Dendritic cell treated with granulocyte-macrophage colony-stimulating factor and Interleukin-4, amounts not matched to agents 40 ng/mL and 50 ng/mL, for 4 days (primary cell): Measurements from ENCODE around the gene SPNS3.

Experiments used
- H3K27ac Mint-ChIP-seq: one replicate; pipeline ENCODE4 v1.8.0; 2022; ENCODE audit warnings: mild to moderate bottlenecking, mixed read lengths
- H3K27me3 Mint-ChIP-seq: one replicate; pipeline ENCODE4 v1.8.0; 2022; ENCODE audit warnings: mild to moderate bottlenecking, mixed read lengths
- H3K36me3 Mint-ChIP-seq: one replicate; pipeline ENCODE4 v1.8.0; 2022; ENCODE audit warnings: low read depth, mixed read lengths
- H3K4me1 Mint-ChIP-seq: one replicate; pipeline ENCODE4 v1.8.0; 2022; ENCODE audit warnings: low read depth, mixed read lengths
- H3K4me3 Mint-ChIP-seq: one replicate; pipeline ENCODE4 v1.8.0; 2022; ENCODE audit warnings: mild to moderate bottlenecking, moderate library complexity, mixed read lengths
- H3K9me3 Mint-ChIP-seq: one replicate; pipeline ENCODE4 v1.8.0; 2022; ENCODE audit warnings: mixed read lengths
- intact Hi-C: fragments of 100-400 bp; cut with micrococcal nuclease; formaldehyde crosslinking; loops from one replicate; pipeline ENCODE4 v1.15.0; 2022

The SPNS3 gene

DNA sequence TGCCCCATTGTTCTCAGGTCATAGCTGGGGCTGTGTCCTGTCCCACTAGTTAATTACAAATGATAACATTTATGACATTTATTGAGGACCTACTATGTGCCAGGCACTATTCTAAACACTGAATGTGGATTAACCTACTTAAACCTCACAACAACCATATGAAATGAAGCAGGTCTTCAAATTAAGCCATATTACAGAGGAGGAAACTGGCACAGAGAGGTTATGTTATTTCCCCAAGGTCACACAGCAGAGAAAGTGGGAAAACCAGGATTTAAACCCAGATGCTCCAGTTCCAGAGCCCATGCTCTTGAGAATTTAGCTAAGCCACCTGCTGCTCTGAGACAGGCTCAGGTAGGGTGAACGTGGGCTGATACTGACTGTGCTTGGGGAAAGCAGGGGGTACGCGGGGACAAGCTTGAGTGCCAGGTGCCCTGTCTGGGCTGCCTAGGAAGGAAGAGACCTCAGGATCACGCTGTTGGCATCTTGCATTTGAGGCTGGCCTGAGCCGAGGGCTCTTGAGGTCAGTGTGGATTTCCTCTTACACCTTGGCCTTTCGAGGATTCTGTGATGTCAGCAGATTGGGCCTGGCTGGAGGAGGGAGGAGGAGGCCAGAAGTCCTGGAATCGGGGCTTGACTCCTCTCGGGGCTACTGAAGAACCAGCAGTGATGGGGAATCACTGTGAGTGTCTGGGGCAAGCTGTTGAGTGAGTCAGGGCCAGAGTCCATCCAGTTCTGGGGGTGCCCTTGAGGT lies 73.8 kb downstream of the SPNS3 start:
- Mint-ChIP-seq H3K9me3 (no peaks in the 10 kb centered on the region), H3K27ac (no peak overlapping the region), H3K4me3 (no peak overlapping the region), H3K27me3 (peaks cover 71% of the 10 kb centered on the region), H3K36me3 (no peaks in the 10 kb centered on the region), H3K4me1 (peaks cover 45% of the 10 kb centered on the region)
- intact Hi-C loops: no loop called here

DNA sequence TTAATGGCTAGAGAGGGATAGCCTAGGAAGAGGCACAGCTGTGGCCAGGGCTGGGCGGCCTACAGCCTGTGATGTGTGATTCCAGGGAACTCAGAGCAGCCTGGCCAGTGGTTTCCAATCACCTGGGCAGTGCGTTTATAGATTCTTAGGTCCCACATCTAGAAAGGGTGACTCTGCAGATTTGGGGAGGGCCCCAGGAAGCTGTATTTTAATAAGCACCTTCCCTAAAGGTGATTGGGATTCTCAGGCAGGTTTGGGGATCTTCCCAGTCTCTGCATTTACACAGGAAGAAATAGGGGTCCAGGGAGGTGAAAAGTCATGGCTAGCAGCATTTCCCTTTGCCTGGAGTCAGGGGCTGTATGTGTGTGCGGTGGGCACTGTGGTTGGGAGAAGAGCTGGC lies 74.5 kb downstream of the SPNS3 start:
- Mint-ChIP-seq H3K27ac (no peak overlapping the region), H3K9me3 (no peaks in the 10 kb centered on the region), H3K36me3 (no peaks in the 10 kb centered on the region), H3K27me3 (peaks cover 67% of the 10 kb centered on the region), H3K4me1 (peaks cover 45% of the 10 kb centered on the region), H3K4me3 (no peak overlapping the region)
- intact Hi-C loops: no loop called here

DNA sequence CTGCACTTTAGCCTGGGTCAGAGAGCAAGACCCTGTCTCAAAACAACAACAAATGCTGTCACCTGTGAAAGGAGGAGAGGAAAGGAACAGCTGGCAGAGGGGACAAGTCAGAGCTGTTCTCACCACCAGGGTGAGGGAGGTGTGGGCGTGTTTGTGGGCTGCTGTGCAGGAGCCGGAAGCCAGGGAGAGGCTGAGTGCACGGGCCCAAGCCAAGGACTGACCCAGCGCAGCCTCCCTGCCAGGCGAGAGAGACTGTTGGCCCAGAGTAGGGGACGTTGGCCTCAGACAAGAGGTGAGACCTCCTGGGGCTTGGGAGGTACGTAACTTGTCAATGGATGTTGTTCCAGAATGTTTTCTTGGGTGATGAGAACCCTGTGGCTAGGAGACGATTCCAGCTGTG lies 75.7 kb downstream of the SPNS3 start:
- Mint-ChIP-seq H3K27ac (peak overlapping the region; percentile 7), H3K4me3 (no peak overlapping the region), H3K4me1 (peaks cover 41% of the 10 kb centered on the region), H3K27me3 (peaks cover 57% of the 10 kb centered on the region), H3K9me3 (no peaks in the 10 kb centered on the region), H3K36me3 (no peaks in the 10 kb centered on the region)
- intact Hi-C loops: no loop called here

DNA sequence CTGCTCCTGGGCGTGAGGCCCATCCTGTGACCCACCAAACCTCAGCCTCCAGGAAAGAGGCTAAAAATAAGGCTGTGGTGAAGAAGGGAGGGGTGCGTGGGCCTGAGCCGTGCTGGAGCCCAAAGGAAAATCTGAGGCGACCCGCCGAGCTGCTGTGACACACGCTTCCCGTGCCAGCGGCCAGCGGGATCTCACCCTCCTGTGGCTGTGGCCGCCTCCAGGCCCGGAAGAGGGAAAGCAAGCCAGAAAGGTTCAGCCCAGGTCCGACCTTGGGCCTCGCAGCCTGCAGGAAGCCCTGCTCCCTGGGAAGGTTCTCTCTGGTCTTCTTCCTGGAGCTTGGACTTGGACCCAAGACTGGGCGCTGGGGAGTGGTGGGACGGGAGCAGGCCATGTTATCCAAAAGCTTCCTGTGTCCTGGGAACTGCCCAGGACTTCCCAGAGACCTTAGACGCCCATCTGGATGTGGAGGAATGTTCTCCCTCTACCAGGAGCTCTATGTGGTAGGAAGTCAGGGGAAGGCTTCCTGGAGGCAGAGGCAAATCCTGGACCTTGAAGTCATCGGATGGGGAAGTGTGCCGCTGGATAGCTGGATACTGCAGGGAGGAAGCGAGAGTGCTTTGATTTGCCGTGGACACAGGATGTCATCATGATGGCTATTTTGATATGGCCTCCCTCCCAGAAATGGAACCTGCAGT lies 76.3 kb downstream of the SPNS3 start:
- intact Hi-C loops: no loop called here
- Mint-ChIP-seq H3K36me3 (no peaks in the 10 kb centered on the region), H3K27ac (no peak overlapping the region), H3K9me3 (no peaks in the 10 kb centered on the region), H3K27me3 (peaks cover 50% of the 10 kb centered on the region), H3K4me1 (peaks cover 37% of the 10 kb centered on the region), H3K4me3 (no peak overlapping the region)

DNA sequence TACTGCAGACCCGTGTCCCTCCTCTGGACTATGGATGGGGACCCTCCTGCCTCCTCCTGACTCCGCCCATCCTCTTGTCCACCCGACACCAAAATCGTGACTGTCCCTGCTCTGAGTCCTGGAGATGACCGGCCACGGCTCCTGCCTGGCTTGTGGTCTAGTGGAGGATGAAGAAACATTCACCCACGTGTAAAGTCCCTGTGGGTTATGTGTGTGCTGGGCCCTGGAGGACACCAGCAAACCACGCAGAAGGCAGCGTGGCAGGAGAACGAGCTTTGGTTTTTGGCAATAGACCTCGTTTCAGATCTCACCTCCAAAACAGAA lies 76.8 kb downstream of the SPNS3 start:
- no peaks in the 10 kb centered on the region for H3K36me3 Mint-ChIP-seq
- intact Hi-C loops: no loop called here
- H3K27me3 Mint-ChIP-seq: peaks cover 45% of the 10 kb centered on the region
- no peaks in the 10 kb centered on the region for H3K9me3 Mint-ChIP-seq
- H3K4me1 Mint-ChIP-seq: peaks cover 37% of the 10 kb centered on the region
- no peak overlapping the region for H3K4me3 Mint-ChIP-seq
- H3K27ac Mint-ChIP-seq: no peak overlapping the region

DNA sequence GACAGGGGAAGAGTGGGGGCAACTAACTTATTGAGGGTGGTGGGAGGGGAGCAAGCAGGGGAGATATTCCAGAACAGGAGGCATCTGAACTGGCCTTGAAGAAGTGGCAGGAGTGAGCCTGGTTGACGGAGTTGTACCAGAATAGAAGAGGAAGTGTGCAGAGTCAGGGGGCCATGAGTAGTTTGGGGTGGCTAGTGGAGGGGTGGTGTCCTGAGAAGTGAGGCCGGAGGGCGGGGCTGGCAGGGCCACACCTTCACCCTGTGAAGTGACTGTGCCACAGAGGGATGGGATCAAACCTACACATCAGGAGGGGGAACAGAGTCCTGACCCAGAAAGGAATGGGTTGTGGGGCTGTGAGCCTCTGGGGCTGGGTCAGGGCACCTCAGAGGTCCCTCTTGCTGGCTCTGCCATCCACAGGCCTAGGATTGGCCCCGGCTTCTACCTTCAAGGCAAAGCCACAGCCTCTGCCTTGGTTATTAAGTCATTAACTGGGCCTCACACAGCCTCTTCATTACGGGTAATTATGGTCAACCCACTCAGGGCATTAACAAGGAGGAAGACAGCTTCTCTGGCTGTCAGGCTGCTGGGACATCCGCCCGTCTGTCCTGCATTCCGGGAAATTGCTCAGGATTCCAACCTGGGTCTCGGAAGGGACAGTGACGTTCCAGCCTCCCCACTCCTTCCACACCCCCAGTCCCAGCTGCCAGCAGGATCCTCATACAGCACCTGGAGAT lies 77.6 kb downstream of the SPNS3 start:
- Mint-ChIP-seq H3K27ac (no peak overlapping the region), H3K4me3 (no peak overlapping the region), H3K9me3 (no peaks in the 10 kb centered on the region), H3K27me3 (peaks cover 39% of the 10 kb centered on the region), H3K36me3 (no peaks in the 10 kb centered on the region), H3K4me1 (peaks cover 37% of the 10 kb centered on the region)
- intact Hi-C loops: no loop called here

DNA sequence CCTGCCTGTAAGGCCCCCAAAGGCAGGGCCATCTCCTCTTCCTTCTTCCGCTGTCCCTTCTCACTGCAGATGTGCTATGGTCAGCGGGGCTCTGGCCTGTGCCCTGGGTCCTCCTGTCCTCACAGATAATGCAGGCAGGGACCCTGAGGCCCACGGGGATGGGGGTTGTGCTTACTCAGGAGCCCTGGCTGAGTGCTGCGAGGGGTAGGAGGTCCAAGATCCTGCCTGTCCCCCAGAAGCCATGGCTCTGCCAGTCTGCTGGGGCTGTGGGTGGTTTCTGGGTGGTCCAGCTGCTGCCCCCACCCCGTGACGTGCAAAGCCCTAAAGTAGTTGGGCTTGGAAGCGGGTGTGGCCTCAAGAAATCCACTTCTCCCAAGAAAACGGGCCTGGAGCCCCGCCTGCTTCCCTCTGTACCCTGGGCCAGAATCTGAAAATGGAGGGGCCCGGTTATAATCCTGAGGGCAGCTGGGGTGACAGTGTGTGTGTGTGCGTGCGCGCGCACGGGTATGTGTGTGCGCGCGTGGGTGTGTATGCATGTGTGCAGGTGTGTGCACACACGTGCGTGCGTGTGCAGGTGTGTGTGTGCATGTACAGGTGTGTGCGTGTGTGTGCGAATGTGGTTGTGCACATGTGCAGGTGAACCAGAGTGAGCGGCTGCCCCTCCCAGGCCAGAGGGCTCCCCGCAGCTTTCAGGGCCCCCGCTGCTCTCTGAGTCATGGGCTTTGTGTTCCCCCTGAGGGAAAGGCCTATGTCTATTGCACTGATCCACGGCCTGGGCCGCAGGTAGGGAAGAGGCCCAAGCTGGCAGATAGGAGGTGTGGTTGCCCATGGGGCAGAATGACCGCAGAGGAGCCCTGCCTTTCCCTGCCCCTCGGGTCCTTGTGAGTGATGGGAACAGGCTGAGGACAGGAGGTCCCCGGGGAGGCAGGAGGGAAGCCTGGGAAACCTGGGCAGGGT lies 78.7 kb downstream of the SPNS3 start:
- no peaks in the 10 kb centered on the region for H3K9me3 Mint-ChIP-seq
- H3K27ac Mint-ChIP-seq: no peak overlapping the region
- peaks cover 37% of the 10 kb centered on the region for H3K4me1 Mint-ChIP-seq
- intact Hi-C loops: no loop called here
- H3K27me3 Mint-ChIP-seq: peaks cover 39% of the 10 kb centered on the region
- no peaks in the 10 kb centered on the region for H3K36me3 Mint-ChIP-seq
- H3K4me3 Mint-ChIP-seq: no peak overlapping the region

DNA sequence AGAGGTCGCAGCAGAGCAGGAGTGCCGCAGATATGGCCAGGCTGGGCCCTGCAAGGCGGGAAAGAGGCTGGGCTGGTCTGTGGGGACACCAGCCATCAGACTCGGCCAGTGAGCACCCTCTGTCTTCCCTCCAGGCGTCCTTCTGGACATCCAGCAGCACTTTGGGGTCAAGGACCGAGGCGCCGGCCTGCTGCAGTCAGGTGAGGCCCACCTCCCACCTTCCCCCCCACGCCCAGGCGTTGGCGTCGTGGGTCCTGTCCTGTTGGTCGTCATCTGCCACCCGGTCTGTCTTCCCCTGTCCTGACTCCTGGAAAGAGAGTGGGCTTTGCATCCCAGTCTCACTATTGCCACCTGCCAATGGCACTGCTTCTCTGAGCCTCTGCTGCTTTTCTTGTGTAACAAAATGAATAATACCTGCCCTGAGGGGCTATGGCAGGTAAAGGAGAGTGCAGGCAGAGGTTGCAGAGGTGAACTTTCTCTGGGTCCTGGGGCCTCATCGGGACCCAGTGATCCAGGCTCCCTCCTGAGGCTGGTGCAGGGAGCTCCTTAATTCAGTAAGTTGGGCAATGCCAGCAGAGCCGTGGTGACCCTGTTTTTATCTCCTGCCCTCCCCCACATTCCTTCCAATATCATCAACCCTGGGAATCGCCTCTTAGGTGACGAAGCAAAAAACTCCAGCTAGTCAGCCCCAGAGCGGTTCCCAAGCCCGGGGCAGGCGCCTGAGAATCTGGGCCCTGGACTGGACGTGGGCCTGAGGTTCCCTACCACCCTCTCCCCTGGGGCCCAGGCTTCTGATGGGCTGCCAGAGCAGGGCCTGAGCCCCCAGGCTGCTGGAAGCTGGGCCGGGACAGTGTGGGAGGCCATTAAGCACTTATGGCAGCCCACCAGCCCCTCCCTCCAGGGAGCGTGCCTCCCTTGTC lies 79.6 kb downstream of the SPNS3 start:
- Mint-ChIP-seq H3K36me3 (no peaks in the 10 kb centered on the region), H3K4me1 (peaks cover 42% of the 10 kb centered on the region), H3K9me3 (no peaks in the 10 kb centered on the region), H3K27me3 (peaks cover 33% of the 10 kb centered on the region), H3K4me3 (no peak overlapping the region), H3K27ac (no peak overlapping the region)
- intact Hi-C loops: no loop called here

DNA sequence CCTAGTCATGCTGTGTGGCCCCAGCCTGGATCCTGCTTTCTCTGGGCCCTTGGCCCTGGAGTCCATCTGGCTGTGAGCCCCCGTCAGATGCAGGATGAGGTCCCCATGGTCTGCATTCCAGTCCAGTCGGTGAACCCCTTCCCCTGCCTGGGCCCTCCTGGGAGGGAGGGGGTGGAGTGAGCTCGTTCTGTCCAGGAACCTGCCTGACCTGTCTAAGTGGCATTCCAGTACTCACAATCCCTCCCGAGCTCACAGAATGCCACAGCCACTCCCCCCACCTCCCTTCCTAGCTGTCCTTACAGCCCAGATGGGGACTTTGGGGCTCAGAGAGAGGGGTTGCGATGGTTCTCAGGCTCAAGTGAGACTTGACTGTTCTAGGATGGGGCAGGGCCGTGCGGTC lies 80.5 kb downstream of the SPNS3 start:
- no peaks in the 10 kb centered on the region for H3K36me3 Mint-ChIP-seq
- H3K4me3 Mint-ChIP-seq: no peak overlapping the region
- H3K9me3 Mint-ChIP-seq: no peaks in the 10 kb centered on the region
- H3K4me1 Mint-ChIP-seq: peaks cover 44% of the 10 kb centered on the region
- H3K27me3 Mint-ChIP-seq: peaks cover 24% of the 10 kb centered on the region
- H3K27ac Mint-ChIP-seq: no peak overlapping the region
- intact Hi-C loops: no loop called here

DNA sequence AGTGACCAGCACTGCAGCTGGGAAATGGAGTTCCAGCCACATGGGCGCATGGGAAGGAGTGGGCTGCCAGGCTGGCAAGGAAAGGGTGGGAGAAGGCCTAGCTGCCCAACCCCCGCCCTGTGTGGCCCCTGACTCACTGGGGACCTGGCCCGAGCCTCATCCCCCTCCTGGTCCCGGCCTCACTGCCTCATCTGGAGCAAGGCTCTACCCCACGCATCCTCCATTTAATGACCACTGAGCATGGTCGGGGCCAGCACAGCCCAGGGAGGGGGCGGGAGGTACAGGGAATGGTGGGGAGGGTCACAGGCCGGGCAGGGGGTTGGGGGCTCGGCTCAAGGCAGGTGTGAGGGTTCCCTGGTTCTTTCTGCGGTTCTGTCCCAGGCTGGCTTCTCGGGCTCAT lies 81.0 kb downstream of the SPNS3 start:
- no peak overlapping the region for H3K4me3 Mint-ChIP-seq
- H3K36me3 Mint-ChIP-seq: no peaks in the 10 kb centered on the region
- H3K4me1 Mint-ChIP-seq: peaks cover 38% of the 10 kb centered on the region
- no peak overlapping the region for H3K27ac Mint-ChIP-seq
- no peaks in the 10 kb centered on the region for H3K9me3 Mint-ChIP-seq
- intact Hi-C loops: no loop called here
- H3K27me3 Mint-ChIP-seq: peaks cover 19% of the 10 kb centered on the region

DNA sequence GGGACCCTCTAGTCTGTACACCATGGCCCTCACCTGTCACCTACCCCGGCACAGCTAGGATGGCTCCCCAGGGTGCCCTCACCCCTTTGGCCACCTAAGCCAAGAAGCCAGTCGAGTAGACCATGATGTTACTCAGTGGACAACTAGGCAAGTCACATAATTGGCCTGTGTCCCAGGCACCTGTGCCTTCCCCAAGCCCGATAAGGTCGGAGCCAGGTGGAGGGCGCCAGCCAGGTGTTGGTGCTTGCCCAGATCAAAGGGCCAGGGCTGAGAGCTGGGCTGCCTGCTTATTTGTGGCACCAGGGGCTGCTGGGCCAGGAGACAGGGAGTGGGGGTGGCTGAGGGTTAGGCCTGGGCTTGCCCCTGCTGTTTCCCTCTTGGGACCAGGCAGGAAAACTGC lies 81.8 kb downstream of the SPNS3 start:
- no peaks in the 10 kb centered on the region for H3K36me3 Mint-ChIP-seq
- no peaks in the 10 kb centered on the region for H3K9me3 Mint-ChIP-seq

DNA sequence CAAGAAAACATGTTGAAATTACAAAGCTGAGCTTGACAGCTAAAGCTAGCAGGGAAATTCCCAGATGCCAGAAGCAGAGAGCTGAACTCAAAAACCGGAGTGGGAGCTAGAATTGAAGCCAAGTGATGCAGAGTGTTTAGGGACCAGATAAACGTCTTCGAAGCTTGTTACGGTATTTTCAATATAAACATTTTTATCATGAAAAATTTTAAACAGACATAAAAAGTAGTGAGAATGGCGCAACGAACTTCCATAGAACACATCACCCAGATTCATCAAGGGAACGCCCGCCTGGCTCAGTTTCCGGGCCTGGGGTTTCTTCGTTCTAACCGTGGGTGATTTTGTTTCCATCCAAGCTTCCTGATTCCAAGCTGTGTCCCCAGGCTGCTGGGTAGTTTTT lies 83.0 kb downstream of the SPNS3 start:
- no peaks in the 10 kb centered on the region for H3K36me3 Mint-ChIP-seq
- peaks cover 19% of the 10 kb centered on the region for H3K4me1 Mint-ChIP-seq
- no peak overlapping the region for H3K4me3 Mint-ChIP-seq
- H3K27ac Mint-ChIP-seq: no peak overlapping the region
- H3K27me3 Mint-ChIP-seq: peaks cover 4% of the 10 kb centered on the region
- no peaks in the 10 kb centered on the region for H3K9me3 Mint-ChIP-seq
- intact Hi-C loops: no loop called here

More for the DNA sequence above, 81.8 kb downstream of the SPNS3 start:
- Mint-ChIP-seq H3K27me3 (peaks cover 12% of the 10 kb centered on the region), H3K4me1 (peaks cover 31% of the 10 kb centered on the region), H3K4me3 (no peak overlapping the region), H3K27ac (no peak overlapping the region)
- intact Hi-C loops: no loop called here

DNA sequence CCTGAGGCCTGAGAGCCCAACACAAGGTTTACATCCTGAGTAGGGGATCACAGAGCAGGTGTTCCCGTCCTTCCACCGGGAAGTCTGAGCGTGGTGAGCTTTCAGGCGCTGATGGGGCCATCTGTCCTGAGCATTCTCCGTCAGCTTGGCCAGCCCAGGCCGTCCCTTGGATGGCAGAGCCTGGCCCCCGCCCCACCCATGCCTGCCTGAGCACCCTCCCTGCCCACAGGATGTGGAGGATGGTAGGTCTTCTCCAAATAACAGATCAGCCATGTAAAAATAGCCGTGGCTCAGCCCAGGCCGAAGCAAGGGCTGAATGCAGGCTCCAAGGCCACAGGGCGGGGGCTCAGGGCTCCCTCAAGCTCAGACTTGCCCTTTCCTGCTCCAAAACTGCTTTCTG lies 85.2 kb downstream of the SPNS3 start:
- no peaks in the 10 kb centered on the region for H3K27me3 Mint-ChIP-seq
- H3K4me1 Mint-ChIP-seq: peaks cover 13% of the 10 kb centered on the region
- intact Hi-C loops: no loop called here
- H3K36me3 Mint-ChIP-seq: no peaks in the 10 kb centered on the region
- no peak overlapping the region for H3K4me3 Mint-ChIP-seq
- H3K9me3 Mint-ChIP-seq: no peaks in the 10 kb centered on the region
- H3K27ac Mint-ChIP-seq: peak overlapping the region; percentile 38
